CD4-positive, alpha-beta T cell (primary cell): Measurements from ENCODE around the gene ABLIM1. TPM values are rescaled to one million over a fixed set of nuclear protein-coding genes. Genes with fewer than 3 reads are reported as not detected.

ENCODE experiments used
- ATAC-seq: fragments of 200-7000 bp; cut with Tn5 transposase; one replicate; pipeline ENCODE4 v1.10.0; 2022; ENCODE audit warnings: mild to moderate bottlenecking; ENCODE audit not compliant: poor library complexity
- CTCF ChIA-PET: fragments of 350-600 bp; sonication (Branson Sonifier 250); formaldehyde crosslinking; loops from one replicate; lab custom pipeline; 2021; ENCODE audit warnings: antibody characterized with exemption, inconsistent platforms; lab: Charles Lee
- POLR2A ChIA-PET: fragments of 350-600 bp; sonication (Branson Sonifier 250); formaldehyde crosslinking; loops from one replicate; lab custom pipeline; 2021; ENCODE audit warnings: antibody characterized with exemption, inconsistent platforms; lab: Charles Lee
- DNase-seq, 14 experiments: peaks; one replicate each; pipeline ENCODE4 v3.0.0-alpha.2; 2013 to 2020; ENCODE audit warnings: mixed read lengths in 2 of 14
- H3K27ac ChIP-seq, 2 donors: one replicate each; pipeline versions ENCODE4 v1.5.1 to v1.7.0; 2013; ENCODE audit warnings: low read length in 2 of 2, low read depth in 1 of 2, mild to moderate bottlenecking in 1 of 2
- H3K27me3 ChIP-seq, 2 experiments: 1 replicate in 1 of 2; 2 replicates in 1 of 2; pipeline versions ENCODE4 v1.6.1 to v1.7.0; 2013; ENCODE audit warnings: low read length in 2 of 2, control low read depth in 1 of 2, mild to moderate bottlenecking in 1 of 2, moderate library complexity in 1 of 2; ENCODE audit not compliant: insufficient read depth in 2 of 2, control insufficient read depth in 1 of 2
- H3K36me3 ChIP-seq: one replicate; pipeline ENCODE4 v1.6.1; 2013; ENCODE audit warnings: low read length, control low read depth; ENCODE audit not compliant: insufficient read depth
- H3K4me1 ChIP-seq: one replicate; pipeline ENCODE4 v1.6.1; 2013; ENCODE audit warnings: low read length, control low read depth; ENCODE audit not compliant: insufficient read depth
- H3K4me3 ChIP-seq: one replicate; pipeline ENCODE4 v1.5.1; 2013; ENCODE audit warnings: mild to moderate bottlenecking, low read length, moderate library complexity
- H3K9me3 ChIP-seq, 2 experiments: 1 replicate in 1 of 2; 2 replicates in 1 of 2; pipeline versions ENCODE4 v1.6.1 to v1.7.0; 2013; ENCODE audit warnings: low read length in 2 of 2, mild to moderate bottlenecking in 2 of 2, control low read depth in 1 of 2, moderate library complexity in 1 of 2; ENCODE audit not compliant: control insufficient read depth in 1 of 2, insufficient read depth in 1 of 2
- H3K27ac Mint-ChIP-seq: one replicate; pipeline ENCODE4 v1.8.0; 2020; ENCODE audit warnings: mixed read lengths
- H3K27me3 Mint-ChIP-seq: one replicate; pipeline ENCODE4 v1.8.0; 2021; ENCODE audit warnings: mixed read lengths
- H3K36me3 Mint-ChIP-seq: one replicate; pipeline ENCODE4 v1.8.0; 2021; ENCODE audit warnings: low read depth, mixed read lengths
- H3K4me1 Mint-ChIP-seq: one replicate; pipeline ENCODE4 v1.8.0; 2021; ENCODE audit warnings: low read depth, mixed read lengths
- H3K4me3 Mint-ChIP-seq: one replicate; pipeline ENCODE4 v1.8.0; 2020; ENCODE audit warnings: mild to moderate bottlenecking, mixed read lengths
- H3K9me3 Mint-ChIP-seq: one replicate; pipeline ENCODE4 v1.8.0; 2020; ENCODE audit warnings: mixed read lengths
- intact Hi-C, 2 experiments: fragments of 100-400 bp; cut with DNase I in 1 of 2; cut with micrococcal nuclease in 1 of 2; formaldehyde crosslinking; loops; one replicate each; pipeline versions ENCODE4 v1.15.1 to v1.9.0; 2023 to 2025; cut with DNase I, micrococcal nuclease
- total RNA-seq, 174 experiments: library from RNA in 2 of 174; stranded (reverse) in 2 of 174; gene quantifications; one replicate each; pipeline ENCODE4 v1.2.3 and lab custom pipeline; 2021 to 2026
- TF ChIP-seq, protein P1 (sequence below): fragments of 200-600 bp; IDR thresholded peaks from one replicate; pipeline ENCODE4 v1.8.0; 2022; ENCODE audit warnings: antibody characterized with exemption, mild to moderate bottlenecking

ABLIM1 gene
- total RNA-seq, 2 experiments from 2014 or later: 217 to 224 TPM

DNA sequence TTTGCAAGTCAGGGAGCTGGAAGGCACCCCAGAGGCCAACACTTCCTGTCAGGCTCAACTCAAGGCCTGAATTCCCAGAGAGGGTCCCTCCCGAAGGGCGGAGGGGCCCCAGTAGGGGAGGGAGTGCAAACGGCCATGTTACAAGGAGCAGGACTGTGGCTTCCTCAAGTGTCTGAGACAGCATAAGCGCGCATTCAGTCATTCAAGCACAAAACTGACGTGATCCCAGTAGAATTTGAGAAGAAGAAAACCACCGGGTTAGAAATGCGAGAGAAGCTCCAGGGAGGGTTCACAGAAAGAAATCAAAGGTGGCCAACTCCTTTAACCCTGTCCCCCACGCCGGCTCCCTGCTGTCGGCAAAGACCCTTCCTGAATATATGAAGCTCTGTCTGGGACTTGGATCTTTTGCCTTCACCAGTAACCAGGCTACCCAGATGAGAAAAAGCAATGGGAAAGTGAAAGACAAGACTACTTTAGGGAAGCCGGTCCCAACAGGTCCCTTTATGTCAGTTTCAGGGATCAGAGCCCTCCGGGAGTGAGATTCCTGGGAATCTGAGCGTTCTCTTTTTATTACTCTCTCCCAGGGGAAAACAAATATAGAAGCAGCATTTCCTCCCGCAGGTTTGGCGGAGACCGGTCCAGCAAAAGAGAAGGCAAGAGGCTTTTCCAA lies 255.1 kb downstream of the ABLIM1 start:
- POLR2A ChIA-PET: no interaction called here
- DNase-seq (no peak), ATAC-seq (no peak)
- H3K4me1 Mint-ChIP-seq: peaks cover 8% of the 10 kb centered on the region
- no peak overlapping the region for H3K4me3 Mint-ChIP-seq
- H3K27ac ChIP-seq: no peak overlapping the region
- intact Hi-C loops: no loop called here
- H3K4me3 ChIP-seq: no peak overlapping the region
- no peaks in the 10 kb centered on the region for H3K36me3 ChIP-seq
- H3K27me3 ChIP-seq: peaks cover 58 to 60% of the 10 kb centered on the region in 2 experiments
- TF ChIP-seq, protein P1, sequence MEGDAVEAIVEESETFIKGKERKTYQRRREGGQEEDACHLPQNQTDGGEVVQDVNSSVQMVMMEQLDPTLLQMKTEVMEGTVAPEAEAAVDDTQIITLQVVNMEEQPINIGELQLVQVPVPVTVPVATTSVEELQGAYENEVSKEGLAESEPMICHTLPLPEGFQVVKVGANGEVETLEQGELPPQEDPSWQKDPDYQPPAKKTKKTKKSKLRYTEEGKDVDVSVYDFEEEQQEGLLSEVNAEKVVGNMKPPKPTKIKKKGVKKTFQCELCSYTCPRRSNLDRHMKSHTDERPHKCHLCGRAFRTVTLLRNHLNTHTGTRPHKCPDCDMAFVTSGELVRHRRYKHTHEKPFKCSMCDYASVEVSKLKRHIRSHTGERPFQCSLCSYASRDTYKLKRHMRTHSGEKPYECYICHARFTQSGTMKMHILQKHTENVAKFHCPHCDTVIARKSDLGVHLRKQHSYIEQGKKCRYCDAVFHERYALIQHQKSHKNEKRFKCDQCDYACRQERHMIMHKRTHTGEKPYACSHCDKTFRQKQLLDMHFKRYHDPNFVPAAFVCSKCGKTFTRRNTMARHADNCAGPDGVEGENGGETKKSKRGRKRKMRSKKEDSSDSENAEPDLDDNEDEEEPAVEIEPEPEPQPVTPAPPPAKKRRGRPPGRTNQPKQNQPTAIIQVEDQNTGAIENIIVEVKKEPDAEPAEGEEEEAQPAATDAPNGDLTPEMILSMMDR: no peak
- no peak overlapping the region for H3K27ac Mint-ChIP-seq
- H3K27me3 Mint-ChIP-seq: peaks cover 76% of the 10 kb centered on the region
- H3K4me1 ChIP-seq: peaks cover 15% of the 10 kb centered on the region
- H3K9me3 Mint-ChIP-seq: peaks cover 3% of the 10 kb centered on the region
- no peaks in the 10 kb centered on the region for H3K36me3 Mint-ChIP-seq
- CTCF ChIA-PET: no interaction called here
- H3K9me3 ChIP-seq: peaks cover 0 to 5% of the 10 kb centered on the region in 2 experiments

DNA sequence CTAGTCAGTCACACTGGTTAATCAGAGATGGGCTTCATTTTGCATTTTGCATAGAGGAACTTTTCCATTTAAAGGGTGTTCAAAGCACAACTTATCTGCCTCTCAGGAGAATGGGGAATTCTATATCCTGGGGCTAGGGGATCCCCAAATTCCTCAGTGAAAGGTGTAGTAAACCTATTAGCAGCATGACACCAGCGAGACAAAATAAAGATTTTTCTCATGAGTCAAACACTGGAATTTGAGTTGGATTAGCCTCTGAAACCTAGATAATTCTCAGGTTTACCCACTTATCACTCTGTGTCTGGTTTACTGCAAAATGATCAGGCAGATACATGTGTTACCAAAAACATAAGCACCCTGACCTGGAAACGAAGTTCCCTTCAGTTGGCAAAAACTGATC lies 255.8 kb downstream of the ABLIM1 start:
- POLR2A ChIA-PET: no interaction called here
- no peak for ATAC-seq
- Histone ChIP-seq H3K27ac (no peak overlapping the region), H3K36me3 (no peaks in the 10 kb centered on the region), H3K4me1 (peaks cover 15% of the 10 kb centered on the region), H3K9me3 (peaks cover 0 to 5% of the 10 kb centered on the region in 2 experiments), H3K4me3 (no peak overlapping the region), H3K27me3 (peaks cover 57 to 58% of the 10 kb centered on the region in 2 experiments)
- H3K27me3 Mint-ChIP-seq: peaks cover 76% of the 10 kb centered on the region
- no peak overlapping the region for H3K4me3 Mint-ChIP-seq
- H3K9me3 Mint-ChIP-seq: peaks cover 3% of the 10 kb centered on the region
- intact Hi-C loops: no loop called here
- no peak overlapping the region for H3K27ac Mint-ChIP-seq
- no peak for DNase-seq
- peaks cover 8% of the 10 kb centered on the region for H3K4me1 Mint-ChIP-seq
- CTCF ChIA-PET: no interaction called here
- H3K36me3 Mint-ChIP-seq: no peaks in the 10 kb centered on the region
- TF ChIP-seq, protein P1: no peak

DNA sequence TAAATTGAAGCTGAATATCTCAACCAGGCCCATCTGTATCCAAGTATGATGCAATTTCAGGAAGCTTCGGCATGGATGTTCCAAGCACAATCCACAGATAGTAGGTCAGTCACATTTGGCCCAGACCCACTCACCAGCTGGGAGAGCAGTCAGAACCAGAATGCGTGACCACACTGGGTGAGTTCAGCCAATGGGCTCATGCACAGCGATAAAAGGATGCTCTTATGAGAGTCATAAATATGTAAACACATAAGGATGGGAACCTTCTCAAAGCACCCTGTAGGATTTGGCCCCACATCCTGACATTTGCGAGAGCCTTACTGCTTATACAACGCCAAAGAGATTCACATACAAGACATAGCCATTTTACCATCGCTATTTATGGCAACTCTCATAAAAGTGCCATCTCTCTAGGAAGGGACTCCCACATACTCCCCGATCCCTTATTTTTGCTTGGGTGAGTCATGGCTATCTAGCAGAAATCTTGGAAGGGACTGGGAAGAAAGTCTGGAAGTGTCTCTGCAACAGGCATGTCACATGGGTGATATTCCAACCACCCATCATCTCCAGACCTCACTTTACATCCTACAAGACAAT lies 256.8 kb downstream of the ABLIM1 start:
- CTCF ChIA-PET: no interaction called here
- peaks cover under 1% of the 10 kb centered on the region for H3K9me3 Mint-ChIP-seq
- intact Hi-C loops: no loop called here
- H3K36me3 ChIP-seq: no peaks in the 10 kb centered on the region
- H3K27me3 Mint-ChIP-seq: peaks cover 80% of the 10 kb centered on the region
- peaks cover 8% of the 10 kb centered on the region for H3K4me1 Mint-ChIP-seq
- H3K4me3 Mint-ChIP-seq: no peak overlapping the region
- peaks cover 0 to 5% of the 10 kb centered on the region in 2 experiments for H3K9me3 ChIP-seq
- TF ChIP-seq, protein P1: no peak
- peaks cover 57 to 58% of the 10 kb centered on the region in 2 experiments for H3K27me3 ChIP-seq
- no peaks in the 10 kb centered on the region for H3K36me3 Mint-ChIP-seq
- H3K4me3 ChIP-seq: no peak overlapping the region
- DNase-seq (no peak), ATAC-seq (no peak)
- peaks cover 15% of the 10 kb centered on the region for H3K4me1 ChIP-seq
- H3K27ac Mint-ChIP-seq: no peak overlapping the region
- H3K27ac ChIP-seq: no peak overlapping the region
- POLR2A ChIA-PET: no interaction called here
